ENCODE measurements around the gene MICAL2. TPM values are rescaled to one million over a fixed set of nuclear protein-coding genes. Genes with fewer than 3 reads are reported as not detected.

The MICAL2 gene
- polyA plus RNA-seq, 1 experiment, result 135 TPM

- Histone ChIP-seq H3K4me3 (ENCODE audit: low read depth, low read length) (no peak overlapping the region), H3K27me3 (ENCODE audit: control insufficient read depth, insufficient read depth, low read length) (no peaks in the 10 kb centered on the region), H3K36me3 (ENCODE audit: control insufficient read depth, insufficient read depth, low read length) (peaks cover 27% of the 10 kb centered on the region)
- ChIA-PET CTCF (interaction anchor here (0.8 to 1.6 kb wide), 2 partner anchors 17 to 171 kb away, joined by 3 to 5 read pairs; no protein-coding TSS in a partner anchor), POLR2A (no interaction called here)
- no peak for TF ChIP-seq CTCF (IDR thresholded peaks at IDR 0.05; ENCODE audit: insufficient read depth, low read depth, low read length)
- no peak for DNase-seq (ENCODE audit: low read depth)
These were observed 108.5 kb downstream of the MICAL2 start for GRCh38 chr11:12218909-12219308.

GRCh38 chr11:12219757-12220156 is 109.4 kb downstream of the MICAL2 start:
- DNase-seq (ENCODE audit: low read depth), result no peak
- ChIA-PET CTCF (interaction anchor here (0.6 to 1.6 kb wide), 5 partner anchors 12 to 140 kb away, joined by 3 to 5 read pairs (median 3); no protein-coding TSS in a partner anchor), POLR2A (no interaction called here)
- H3K36me3 ChIP-seq (ENCODE audit: control insufficient read depth, insufficient read depth, low read length), result peaks cover 29% of the 10 kb centered on the region
- TF ChIP-seq CTCF (IDR thresholded peaks at IDR 0.05; ENCODE audit: insufficient read depth, low read depth, low read length), result no peak
- H3K4me3 ChIP-seq (ENCODE audit: low read depth, low read length), result no peak overlapping the region
- H3K27me3 ChIP-seq (ENCODE audit: control insufficient read depth, insufficient read depth, low read length), result no peaks in the 10 kb centered on the region

DNA sequence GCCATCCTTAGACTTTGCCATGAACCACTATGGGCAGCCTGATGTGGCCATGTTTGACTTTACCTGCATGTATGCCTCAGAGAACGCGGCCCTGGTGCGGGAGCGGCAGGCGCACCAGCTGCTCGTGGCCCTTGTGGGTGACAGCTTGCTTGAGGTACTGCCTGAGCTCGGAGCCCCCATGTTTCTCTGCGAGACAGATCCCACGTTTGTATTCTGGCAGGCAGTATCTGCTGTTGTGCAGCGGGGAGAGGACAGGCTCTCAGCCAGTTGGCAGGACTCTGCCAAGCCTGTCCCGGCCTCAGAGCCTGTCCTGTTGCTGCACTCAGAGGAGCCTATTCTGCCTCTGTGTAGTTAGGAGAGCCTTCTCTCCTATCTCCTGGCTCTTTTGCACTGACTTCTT is 109.9 kb downstream of the MICAL2 start:
- Histone ChIP-seq H3K27me3 (ENCODE audit: control insufficient read depth, insufficient read depth, low read length) (no peaks in the 10 kb centered on the region), H3K4me3 (ENCODE audit: low read depth, low read length) (no peak overlapping the region), H3K36me3 (ENCODE audit: control insufficient read depth, insufficient read depth, low read length) (peaks cover 29% of the 10 kb centered on the region)
- ChIA-PET CTCF (interaction anchor here (0.6 to 1.6 kb wide), 5 partner anchors 16 to 140 kb away, joined by 3 to 5 read pairs (median 3); no protein-coding TSS in a partner anchor), POLR2A (no interaction called here)
- no peak for TF ChIP-seq CTCF (IDR thresholded peaks at IDR 0.05; ENCODE audit: insufficient read depth, low read depth, low read length)
- no peak for DNase-seq (ENCODE audit: low read depth)

DNA sequence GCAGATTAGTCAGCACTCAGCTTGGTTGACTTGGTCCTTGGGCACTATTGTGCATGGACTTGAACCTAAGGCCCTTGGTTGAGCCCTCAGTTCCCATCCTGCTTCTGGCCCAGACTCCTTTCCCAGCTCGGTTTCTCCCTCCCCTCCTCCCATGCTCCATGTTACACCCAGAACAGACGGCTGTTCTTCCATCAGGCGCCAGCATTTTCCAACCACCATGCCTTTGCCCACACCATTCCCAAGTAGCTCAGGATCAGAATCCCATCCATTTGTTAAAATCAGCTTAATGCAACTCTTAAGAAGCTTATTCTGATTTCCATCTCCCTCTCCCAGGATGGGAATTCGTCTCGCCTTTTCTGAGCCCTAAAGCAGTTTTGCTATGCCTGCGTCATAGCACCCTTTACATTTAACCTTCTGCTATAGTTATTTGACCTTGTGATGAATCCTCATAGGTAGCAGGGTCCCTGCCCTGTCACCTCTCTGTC is 110.7 kb downstream of the MICAL2 start:
- DNase-seq (ENCODE audit: low read depth), result no peak
- TF ChIP-seq CTCF (IDR thresholded peaks at IDR 0.05; ENCODE audit: insufficient read depth, low read depth, low read length), result no peak
- Histone ChIP-seq H3K4me3 (ENCODE audit: low read depth, low read length) (no peak overlapping the region), H3K36me3 (ENCODE audit: control insufficient read depth, insufficient read depth, low read length) (peaks cover 32% of the 10 kb centered on the region), H3K27me3 (ENCODE audit: control insufficient read depth, insufficient read depth, low read length) (no peaks in the 10 kb centered on the region)
- CTCF ChIA-PET, result interaction anchor here (0.7 kb wide), 1 partner anchor 61 kb away, joined by 4 read pairs; no protein-coding TSS in a partner anchor
- POLR2A ChIA-PET, result no interaction called here

DNA sequence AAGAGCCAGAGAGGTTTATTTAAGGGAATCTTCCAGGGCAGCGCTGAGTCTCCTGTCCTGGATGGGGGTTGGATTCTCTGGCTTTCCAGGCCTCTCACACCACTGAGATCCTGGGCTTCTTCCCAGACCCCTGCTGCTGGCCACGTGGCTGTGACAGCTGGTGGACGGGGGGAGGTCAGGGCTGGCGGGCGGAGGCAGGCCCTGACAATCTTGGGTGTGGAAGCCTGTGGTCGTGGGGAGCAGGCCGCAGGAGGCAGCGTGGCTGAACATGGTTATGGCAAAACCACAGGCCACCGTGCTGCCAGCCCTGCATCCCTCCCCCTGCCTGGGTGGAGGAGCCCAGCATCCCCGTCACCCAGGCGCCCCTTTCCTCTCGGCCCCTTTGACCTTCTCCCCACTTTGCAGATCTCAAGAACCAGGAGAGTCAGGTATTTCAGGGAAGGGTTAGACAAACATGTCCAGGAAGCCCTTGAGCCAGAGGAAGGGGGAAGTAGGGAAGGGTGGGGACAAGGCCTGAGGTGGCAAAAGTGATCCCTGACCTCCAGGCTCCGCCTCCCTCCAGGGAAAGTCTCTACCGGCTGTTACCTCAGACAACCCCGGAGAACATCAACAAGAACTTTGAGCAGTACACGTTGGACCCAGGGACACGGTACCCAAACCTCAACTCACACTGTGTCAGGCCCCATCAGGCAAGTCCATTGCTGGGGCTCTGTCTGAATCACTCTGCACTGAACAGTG is 111.8 kb downstream of the MICAL2 start:
- no peak for TF ChIP-seq CTCF (IDR thresholded peaks at IDR 0.05; ENCODE audit: insufficient read depth, low read depth, low read length)
- H3K36me3 ChIP-seq (ENCODE audit: control insufficient read depth, insufficient read depth, low read length), result peaks cover 33% of the 10 kb centered on the region
- no peak overlapping the region for H3K4me3 ChIP-seq (ENCODE audit: low read depth, low read length)
- DNase-seq (ENCODE audit: low read depth), result no peak
- H3K27me3 ChIP-seq (ENCODE audit: control insufficient read depth, insufficient read depth, low read length), result no peaks in the 10 kb centered on the region
- POLR2A ChIA-PET, result no interaction called here
- CTCF ChIA-PET, result no interaction called here

All from BJ (cell line).